Suprapubic skin (tissue), 4 donors: ENCODE data around the gene ADGRA1. TPM values are rescaled to one million over a fixed set of nuclear protein-coding genes. Genes with fewer than 3 reads are reported as not detected.
"Not testable (repeated sequence)": the region's sequence is repeated elsewhere in the genome, so short reads cannot be mapped to it uniquely, and the experiment has no call there.

ENCODE experiments used
- DNase-seq, 2 donors: peaks; one replicate each; pipeline ENCODE4 v3.0.0-alpha.2; 2019; ENCODE audit warnings: low spot score in 2 of 2
- H3K27ac ChIP-seq: fragments of 200-600 bp; sonication (generic); one replicate; pipeline ENCODE4 v1.5.1; 2019
- H3K27me3 ChIP-seq: fragments of 200-600 bp; sonication (generic); one replicate; pipeline ENCODE4 v1.5.1; 2019
- H3K36me3 ChIP-seq: fragments of 200-600 bp; sonication (generic); one replicate; pipeline ENCODE4 v1.5.1; 2019
- H3K4me1 ChIP-seq: fragments of 200-600 bp; sonication (generic); one replicate; pipeline ENCODE4 v1.5.1; 2019
- H3K4me3 ChIP-seq: fragments of 200-600 bp; sonication (generic); one replicate; pipeline ENCODE4 v1.5.1; 2019; ENCODE audit warnings: mild to moderate bottlenecking
- H3K9me3 ChIP-seq: fragments of 200-600 bp; sonication (generic); one replicate; pipeline ENCODE4 v1.5.1; 2019
- CTCF ChIP-seq, 2 donors: fragments of 200-600 bp in 1 of 2; fragments of 450-650 bp in 1 of 2; sonication (generic) in 1 of 2; IDR thresholded peaks; one replicate each; pipeline ENCODE4 v1.5.1; 2016 to 2019; ENCODE audit warnings: antibody characterized with exemption in 2 of 2, mild to moderate bottlenecking in 1 of 2, moderate library complexity in 1 of 2
- EP300 ChIP-seq: sonication (generic); formaldehyde crosslinking; IDR thresholded peaks from one replicate; pipeline ENCODE4 v1.6.1; 2017; ENCODE audit warnings: antibody characterized with exemption
- POLR2A ChIP-seq, 2 donors: fragments of 450-650 bp; IDR thresholded peaks; one replicate each; pipeline ENCODE4 v1.6.1; 2017; ENCODE audit warnings: antibody characterized with exemption in 2 of 2, mild to moderate bottlenecking in 2 of 2, moderate library complexity in 2 of 2
- POLR2AphosphoS5 ChIP-seq, 3 donors: sonication (generic); formaldehyde crosslinking; IDR thresholded peaks; one replicate each; pipeline ENCODE4 v1.6.1; 2017; ENCODE audit warnings: antibody characterized with exemption in 3 of 3
- WGBS: methylation state at CpG from one replicate; pipeline ENCODE4 v1.1.5; 2018; 5-methylcytosine and 5-hydroxymethylcytosine counted together
- total RNA-seq, 4 donors: library from RNA; depleted of rRNA; stranded (reverse); fragments of >200 nt; gene quantifications; one replicate each; pipeline ENCODE4 v1.1.0, GENCODE V29; 2016

The ADGRA1 gene
- total RNA-seq, 4 donors from 2014 or later, result not detected

GRCh38 chr10:133170092-133170491 is 82.4 kb downstream of the ADGRA1 start:
- Histone ChIP-seq H3K9me3 (no peaks in the 10 kb centered on the region), H3K27me3 (peaks cover 5% of the 10 kb centered on the region), H3K4me3 (no peak overlapping the region), H3K4me1 (no peaks in the 10 kb centered on the region), H3K36me3 (no peaks in the 10 kb centered on the region), H3K27ac (no peak overlapping the region)
- 92% methylated on average over 16 of the region's 17 CpGs for WGBS
- TF ChIP-seq POLR2A (IDR thresholded peaks at IDR 0.05), result no peak
- TF ChIP-seq EP300, result no peak
- TF ChIP-seq POLR2AphosphoS5 (IDR thresholded peaks at IDR 0.05), result no peak
- no peak for TF ChIP-seq CTCF (IDR thresholded peaks at IDR 0.05)
- DNase-seq, result peak; percentile 29 to 72

DNA sequence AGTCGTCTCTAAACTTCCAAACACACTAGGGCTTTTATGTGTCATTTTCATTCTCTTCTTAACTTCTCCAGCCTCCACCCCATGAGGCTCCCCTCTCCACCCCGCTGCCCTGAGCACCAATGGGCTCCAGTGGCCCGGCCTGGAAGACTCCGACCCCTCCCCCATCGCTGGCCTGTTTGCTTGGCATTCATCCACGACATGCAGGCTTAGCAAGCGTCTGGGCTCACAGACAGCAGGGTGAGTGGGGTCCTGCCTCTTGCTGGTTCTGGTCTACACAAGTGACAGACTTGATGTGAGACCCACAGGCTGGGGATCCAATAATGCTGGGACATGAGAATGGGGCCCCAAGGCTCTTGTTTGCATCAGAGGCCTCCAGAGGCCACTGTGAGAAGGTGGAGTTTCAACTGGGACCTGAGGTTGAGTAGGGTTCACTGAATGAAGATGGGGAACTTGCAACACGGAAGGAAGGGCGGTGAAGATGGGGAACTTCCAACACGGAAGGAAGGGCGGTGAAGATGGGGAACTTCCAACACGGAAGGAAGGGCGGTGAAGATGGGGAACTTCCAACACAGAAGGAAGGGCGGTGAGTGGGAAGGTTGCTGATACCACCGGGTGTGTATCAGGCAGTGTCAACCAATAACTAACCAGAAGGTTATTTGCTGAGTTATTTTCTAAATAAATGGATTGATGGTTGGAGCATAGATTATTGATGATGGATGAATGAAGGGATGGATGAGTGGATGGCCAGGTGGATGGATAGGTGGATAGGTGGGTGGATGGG is 86.3 kb downstream of the ADGRA1 start:
- Histone ChIP-seq H3K4me3 (no peak overlapping the region), H3K27ac (no peak overlapping the region), H3K27me3 (no peaks in the 10 kb centered on the region), H3K4me1 (no peaks in the 10 kb centered on the region), H3K9me3 (no peaks in the 10 kb centered on the region), H3K36me3 (no peaks in the 10 kb centered on the region)
- WGBS, result 85% methylated on average over 15 of the region's 15 CpGs
- TF ChIP-seq EP300, result no peak
- no peak for TF ChIP-seq POLR2AphosphoS5 (IDR thresholded peaks at IDR 0.05)
- TF ChIP-seq CTCF (IDR thresholded peaks at IDR 0.05), result no peak
- no peak for TF ChIP-seq POLR2A (IDR thresholded peaks at IDR 0.05)
- peak; percentile 25 to 65 for DNase-seq

DNA sequence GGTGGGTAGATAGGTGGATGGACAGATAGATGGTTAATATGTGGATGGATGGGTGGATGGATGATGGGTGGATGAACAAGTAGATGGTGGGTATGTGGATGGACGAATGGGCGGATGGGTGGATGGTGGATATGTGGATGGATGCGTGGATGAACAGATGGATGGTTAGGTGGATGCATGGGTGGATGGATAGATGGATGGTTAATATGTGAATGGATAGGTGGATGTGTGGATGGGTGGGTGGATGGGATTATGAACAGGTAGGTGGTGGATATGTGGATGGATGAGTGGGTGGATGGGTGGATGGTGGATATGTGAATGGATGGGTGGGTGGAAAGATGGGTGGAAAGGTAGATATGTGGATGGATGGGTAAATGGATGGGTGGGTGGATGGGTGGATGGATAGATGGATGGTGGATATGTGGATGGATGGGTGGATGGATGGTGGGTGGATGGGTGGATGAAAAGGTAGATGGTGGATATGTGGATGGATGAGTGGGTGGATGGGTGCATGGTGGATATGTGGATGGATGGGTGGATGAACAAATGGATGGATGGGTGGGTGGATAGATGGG is 87.1 kb downstream of the ADGRA1 start:
- no peaks in the 10 kb centered on the region for H3K36me3 ChIP-seq
- H3K27me3 ChIP-seq, result no peaks in the 10 kb centered on the region
- H3K4me1 ChIP-seq, result no peaks in the 10 kb centered on the region
- H3K4me3 ChIP-seq, result no peak overlapping the region
- H3K9me3 ChIP-seq, result no peaks in the 10 kb centered on the region
- 60% methylated on average over 3 of the region's 3 CpGs for WGBS
- no peak for DNase-seq
- no peak overlapping the region for H3K27ac ChIP-seq
- TF ChIP-seq EP300 (no peak), POLR2AphosphoS5 (IDR thresholded peaks at IDR 0.05) (no peak), CTCF (IDR thresholded peaks at IDR 0.05) (no peak), POLR2A (IDR thresholded peaks at IDR 0.05) (no peak)

DNA sequence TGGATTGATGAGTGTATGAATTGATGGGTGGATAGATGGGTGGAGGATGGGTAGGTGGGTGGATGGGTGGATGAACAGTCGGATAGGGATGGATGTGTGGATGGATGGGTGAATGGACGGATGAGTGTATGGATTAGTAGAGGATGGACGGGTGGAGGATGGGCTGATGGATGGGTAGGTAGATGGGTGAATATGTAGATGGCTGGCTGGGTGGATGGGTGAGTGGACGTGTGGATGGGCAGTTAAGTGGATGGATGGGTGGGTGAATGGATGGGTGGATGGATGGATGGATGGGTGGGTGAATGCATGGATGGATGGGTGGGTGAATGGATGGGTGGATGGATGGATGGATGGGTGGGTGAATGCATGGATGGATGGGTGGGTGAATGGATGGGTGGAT is 87.9 kb downstream of the ADGRA1 start:
- not testable (repeated sequence) for H3K27me3 ChIP-seq, H3K4me1 ChIP-seq, H3K9me3 ChIP-seq, H3K27ac ChIP-seq, H3K36me3 ChIP-seq, H3K4me3 ChIP-seq
- peak in 1 of 2 donors; percentile 63 for DNase-seq
- WGBS, result 91% methylated on average over 4 of the region's 4 CpGs

DNA sequence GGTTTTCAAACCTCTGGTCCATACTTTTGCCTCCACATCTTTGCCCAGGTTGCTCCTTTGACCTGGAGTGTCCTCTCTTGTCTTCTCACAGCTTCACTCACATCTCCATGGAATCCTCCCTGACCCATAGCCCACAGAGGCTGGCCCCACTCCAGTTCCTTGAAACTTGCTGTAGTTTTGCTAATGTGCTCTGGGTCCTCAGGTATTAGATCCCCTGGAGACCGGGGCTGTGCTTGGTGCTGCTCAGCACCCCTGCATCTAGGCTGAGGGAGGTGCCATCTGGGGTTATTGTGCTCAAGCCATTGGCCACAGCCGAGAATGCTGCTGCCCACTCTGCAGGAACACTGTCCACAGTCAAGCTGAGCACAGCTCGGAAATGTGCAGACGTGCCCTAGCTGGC is 88.8 kb downstream of the ADGRA1 start:
- H3K9me3 ChIP-seq, result no peaks in the 10 kb centered on the region
- peak; percentile 18 to 65 for DNase-seq
- no peaks in the 10 kb centered on the region for H3K36me3 ChIP-seq
- TF ChIP-seq EP300 (no peak), POLR2AphosphoS5 (IDR thresholded peaks at IDR 0.05) (no peak), POLR2A (IDR thresholded peaks at IDR 0.05) (no peak), CTCF (IDR thresholded peaks at IDR 0.05) (no peak)
- H3K27me3 ChIP-seq, result peaks cover 13% of the 10 kb centered on the region
- H3K4me3 ChIP-seq, result no peak overlapping the region
- WGBS, result 100% methylated on average over 1 of the region's 4 CpGs
- no peaks in the 10 kb centered on the region for H3K4me1 ChIP-seq
- H3K27ac ChIP-seq, result no peak overlapping the region
